Mucosa of descending colon (tissue), 3 donors: Measurements from ENCODE around the gene SRBD1. TPM values are rescaled to one million over a fixed set of nuclear protein-coding genes. Genes with fewer than 3 reads are reported as not detected.
A peak's percentile ranks its signal among the peaks of the same experiment; 100 is the strongest.

Experiments
- ATAC-seq: fragments of 200-7000 bp; cut with Tn5 transposase; one replicate; pipeline ENCODE4 v1.9.1; 2020; ENCODE audit warnings: mild to moderate bottlenecking, moderate library complexity
- DNase-seq, 3 donors: peaks; one replicate each; pipeline ENCODE4 v3.0.0-alpha.2; 2020
- H3K36me3 ChIP-seq: fragments of 200-600 bp; one replicate; pipeline ENCODE4 v1.8.0; 2021; ENCODE audit warnings: low read depth, mild to moderate bottlenecking
- H3K4me1 ChIP-seq: fragments of 200-600 bp; one replicate; pipeline ENCODE4 v1.8.0; 2021; ENCODE audit warnings: low read depth, mild to moderate bottlenecking
- H3K4me3 ChIP-seq: fragments of 200-600 bp; one replicate; pipeline ENCODE4 v1.8.0; 2021; ENCODE audit warnings: mild to moderate bottlenecking
- H3K9me3 ChIP-seq: fragments of 200-600 bp; one replicate; pipeline ENCODE4 v1.8.0; 2021; ENCODE audit warnings: mild to moderate bottlenecking
- CTCF ChIP-seq: fragments of 200-600 bp; IDR thresholded peaks from one replicate; pipeline ENCODE4 v1.8.0; 2022; ENCODE audit warnings: antibody characterized with exemption, mild to moderate bottlenecking
- intact Hi-C, 2 donors: fragments of 100-400 bp; cut with DNase I in 1 of 2; cut with micrococcal nuclease in 1 of 2; formaldehyde crosslinking; loops; one replicate each; pipeline versions ENCODE4 v1.11.0 to v1.11.1; 2022; cut with DNase I, micrococcal nuclease
- total RNA-seq, 3 donors: library from RNA; stranded (reverse); fragmentation: NEBNext Ultra II Directional in 2 of 3; extraction: Animal tissue kit (Norgen Biotek cat#: 25700) in 2 of 3; gene quantifications; one replicate each; pipeline versions ENCODE4 v1.2.1 to v1.2.4, GENCODE V29; 2021 to 2023
- donor health status: DM: no; HTN: no; CAD: no; lungs with moderate emphysema.
- donor health status: DM: no; HTN: no; CAD: no.
- donor health status: DM: no; HTN: yes; CAD: no.

The SRBD1 gene
- total RNA-seq, 3 donors from 2014 or later: 17.2 to 20.9 (median 17.3) TPM

GRCh38 chr2:45459860-45460259, 151.2 kb downstream of the SRBD1 start:
- TF ChIP-seq CTCF: no peak
- peak; percentile 94 for ATAC-seq
- intact Hi-C loops: no loop called here
- Histone ChIP-seq H3K9me3 (no peaks in the 10 kb centered on the region), H3K4me1 (peaks cover 10% of the 10 kb centered on the region), H3K4me3 (no peak overlapping the region), H3K36me3 (no peaks in the 10 kb centered on the region)
- DNase-seq: peak in 1 of 3 donors; percentile 52

- no peak overlapping the region for H3K4me3 ChIP-seq
- TF ChIP-seq CTCF: no peak
- H3K36me3 ChIP-seq: no peaks in the 10 kb centered on the region
- DNase-seq (peak in 1 of 3 donors; percentile 52), ATAC-seq (peak; percentile 94)
- peaks cover 10% of the 10 kb centered on the region for H3K4me1 ChIP-seq
- intact Hi-C loops: no loop called here
- no peaks in the 10 kb centered on the region for H3K9me3 ChIP-seq
Observed at GRCh38 chr2:45458909-45459563, 152.0 kb downstream of the SRBD1 start.

- H3K4me1 ChIP-seq: peaks cover 10% of the 10 kb centered on the region
- no peaks in the 10 kb centered on the region for H3K36me3 ChIP-seq
- no peak overlapping the region for H3K4me3 ChIP-seq
- intact Hi-C loops: no loop called here
- TF ChIP-seq CTCF: no peak
- H3K9me3 ChIP-seq: no peaks in the 10 kb centered on the region
- DNase-seq: no peak
- no peak for ATAC-seq
Observed at GRCh38 chr2:45457211-45457945, 153.7 kb downstream of the SRBD1 start.

- H3K36me3 ChIP-seq: no peaks in the 10 kb centered on the region
- no peak for DNase-seq
- H3K4me3 ChIP-seq: no peak overlapping the region
- no peaks in the 10 kb centered on the region for H3K9me3 ChIP-seq
- ATAC-seq: no peak
- intact Hi-C loops: no loop called here
- H3K4me1 ChIP-seq: no peaks in the 10 kb centered on the region
- no peak for TF ChIP-seq CTCF
Observed at GRCh38 chr2:45452866-45453265, 158.2 kb downstream of the SRBD1 start.

- no peaks in the 10 kb centered on the region for H3K4me1 ChIP-seq
- DNase-seq (no peak), ATAC-seq (no peak)
- intact Hi-C loops: no loop called here
- no peaks in the 10 kb centered on the region for H3K36me3 ChIP-seq
- H3K9me3 ChIP-seq: no peaks in the 10 kb centered on the region
- no peak for TF ChIP-seq CTCF
- H3K4me3 ChIP-seq: no peak overlapping the region
Observed at GRCh38 chr2:45450634-45451033, 160.4 kb downstream of the SRBD1 start.
